Measurements from ENCODE around the gene SRC. TPM values are rescaled to one million over a fixed set of nuclear protein-coding genes. Genes with fewer than 3 reads are reported as not detected.

SRC gene
- total RNA-seq, 1 donor from 2014 or later = 37.8 TPM

- no peak for TF ChIP-seq CTCF (conservative IDR thresholded peaks at IDR 0.05; ENCODE audit: low read depth, low read length)
- no peak overlapping the region for H3K4me3 ChIP-seq (ENCODE audit: low read depth, low read length)
- DNase-seq (ENCODE audit: low read depth) = no peak
Measured at GRCh38 chr20:37301558-37301957, 44.4 kb upstream of the SRC start.

- no peak for TF ChIP-seq CTCF (conservative IDR thresholded peaks at IDR 0.05; ENCODE audit: low read depth, low read length)
- no peak for DNase-seq (ENCODE audit: low read depth)
- no peak overlapping the region for H3K4me3 ChIP-seq (ENCODE audit: low read depth, low read length)
Measured at GRCh38 chr20:37302981-37303380, 43.0 kb upstream of the SRC start.

- DNase-seq (ENCODE audit: low read depth) = no peak
- no peak for TF ChIP-seq CTCF (conservative IDR thresholded peaks at IDR 0.05; ENCODE audit: low read depth, low read length)
- no peak overlapping the region for H3K4me3 ChIP-seq (ENCODE audit: low read depth, low read length)
Measured at GRCh38 chr20:37303637-37304036, 42.3 kb upstream of the SRC start.

GRCh38 chr20:37305079-37305478 is 40.9 kb upstream of the SRC start:
- no peak for TF ChIP-seq CTCF (conservative IDR thresholded peaks at IDR 0.05; ENCODE audit: low read depth, low read length)
- no peak overlapping the region for H3K4me3 ChIP-seq (ENCODE audit: low read depth, low read length)
- DNase-seq (ENCODE audit: low read depth) = no peak

GRCh38 chr20:37305839-37306238 is 40.1 kb upstream of the SRC start:
- H3K4me3 ChIP-seq (ENCODE audit: low read depth, low read length) = no peak overlapping the region
- no peak for DNase-seq (ENCODE audit: low read depth)
- no peak for TF ChIP-seq CTCF (conservative IDR thresholded peaks at IDR 0.05; ENCODE audit: low read depth, low read length)

GRCh38 chr20:37308086-37309050 is 37.6 kb upstream of the SRC start:
- no peak for DNase-seq (ENCODE audit: low read depth)
- no peak overlapping the region for H3K4me3 ChIP-seq (ENCODE audit: low read depth, low read length)
- TF ChIP-seq CTCF (conservative IDR thresholded peaks at IDR 0.05; ENCODE audit: low read depth, low read length) = no peak

GRCh38 chr20:37309290-37309689 is 36.6 kb upstream of the SRC start:
- no peak overlapping the region for H3K4me3 ChIP-seq (ENCODE audit: low read depth, low read length)
- no peak for DNase-seq (ENCODE audit: low read depth)
- TF ChIP-seq CTCF (conservative IDR thresholded peaks at IDR 0.05; ENCODE audit: low read depth, low read length) = no peak

Measured in epithelial cell of proximal tubule (primary cell).